Motor neuron (in vitro differentiated cells): ENCODE measurements around the gene KIF26A. TPM values are rescaled to one million over a fixed set of nuclear protein-coding genes. Genes with fewer than 3 reads are reported as not detected.

Experiments used
- total RNA-seq, 8 experiments: library from RNA; unstranded; fragments of 300-600 nt; gene quantifications; 2 replicates each; pipeline versions ENCODE4 v1.2.3 to v1.2.4, GENCODE V29; 2022

The KIF26A gene
- total RNA-seq, 8 experiments from 2014 or later, result 0.20 to 14.2 (median 8.2) TPM

Other genes starting within 250 kb of the KIF26A start
- gene TDRD9, start 210.1 kb upstream of the KIF26A start, total RNA-seq, result under 1 TPM in 1 of 8 experiments, not detected in 7; 0.33 TPM
- under 1 TPM in 1 of 8 experiments, not detected in 7; 0.21 TPM for gene RD3L, start 196.1 kb upstream of the KIF26A start, total RNA-seq
- 1 to 10 TPM in 1 of 8 experiments, under 1 TPM in 6, not detected in 1; 0.05 to 1.1 (median 0.25) TPM for gene ASPG, start 52.9 kb upstream of the KIF26A start, total RNA-seq